ENCODE measurements around the gene EPN2.
"Not testable (repeated sequence)": the region's sequence is repeated elsewhere in the genome, so short reads cannot be mapped to it uniquely, and the experiment has no call there.

The EPN2 gene

GRCh38 chr17:19269641-19270040 is 32.5 kb downstream of the EPN2 start:
- no peak for DNase-seq

GRCh38 chr17:19270347-19270703 is 33.2 kb downstream of the EPN2 start:
- DNase-seq = no peak

GRCh38 chr17:19270704-19271611 is 33.8 kb downstream of the EPN2 start:
- DNase-seq = no peak

GRCh38 chr17:19271780-19272357 is 34.7 kb downstream of the EPN2 start:
- DNase-seq = no peak

GRCh38 chr17:19273731-19274130 is 36.6 kb downstream of the EPN2 start:
- no peak for DNase-seq

GRCh38 chr17:19274893-19275292 is 37.7 kb downstream of the EPN2 start:
- DNase-seq = no peak

GRCh38 chr17:19275457-19276127 is 38.4 kb downstream of the EPN2 start:
- no peak for DNase-seq

GRCh38 chr17:19278284-19278683 is 41.1 kb downstream of the EPN2 start:
- DNase-seq = not testable (repeated sequence)

GRCh38 chr17:19278729-19279128 is 41.6 kb downstream of the EPN2 start:
- DNase-seq = no peak

- DNase-seq = no peak
Observed at GRCh38 chr17:19281161-19281560, 44.0 kb downstream of the EPN2 start.

- no peak for DNase-seq
Observed at GRCh38 chr17:19284005-19284959, 47.1 kb downstream of the EPN2 start.

- DNase-seq = no peak
Observed at GRCh38 chr17:19285213-19285900, 48.2 kb downstream of the EPN2 start.

- DNase-seq = no peak
Observed at GRCh38 chr17:19286751-19287341, 49.7 kb downstream of the EPN2 start.

GRCh38 chr17:19287651-19288050 is 50.5 kb downstream of the EPN2 start:
- DNase-seq = no peak

GRCh38 chr17:19288453-19288852 is 51.3 kb downstream of the EPN2 start:
- DNase-seq = no peak

GRCh38 chr17:19290066-19290705 is 53.0 kb downstream of the EPN2 start:
- no peak for DNase-seq

GRCh38 chr17:19291646-19292376 is 54.6 kb downstream of the EPN2 start:
- DNase-seq = no peak

- DNase-seq = no peak
Observed at GRCh38 chr17:19292377-19292711, 55.2 kb downstream of the EPN2 start.

- no peak for DNase-seq
Observed at GRCh38 chr17:19294443-19294842, 57.3 kb downstream of the EPN2 start.

- no peak for DNase-seq
Observed at GRCh38 chr17:19295473-19296135, 58.4 kb downstream of the EPN2 start.

Data from NCI-H1417 treated with DMSO at 0.1 percent for 48 hours (cell line).